ENCODE results near the gene PCDHA8. TPM values are rescaled to one million over a fixed set of nuclear protein-coding genes. Genes with fewer than 3 reads are reported as not detected.
A peak's percentile ranks its signal among the peaks of the same experiment; 100 is the strongest.

Gene PCDHA8
- total RNA-seq, 1 donor from 2014 or later, result 0.49 TPM

DNA sequence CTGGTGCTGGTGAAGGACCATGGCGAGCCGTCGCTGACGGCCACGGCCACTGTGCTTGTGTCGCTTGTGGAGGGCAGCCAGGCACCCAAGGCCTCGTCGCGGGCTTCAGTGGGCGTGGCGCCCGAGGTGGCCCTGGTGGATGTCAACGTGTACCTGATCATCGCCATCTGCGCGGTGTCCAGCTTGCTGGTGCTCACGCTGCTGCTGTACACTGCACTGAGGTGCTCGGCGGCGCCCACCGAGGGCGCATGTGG lies 16.9 kb downstream of the PCDHA8 start:
- no peaks in the 10 kb centered on the region for H3K9me3 ChIP-seq
- intact Hi-C loops (cut with DNase I), result no loop called here
- TF ChIP-seq, protein P1, sequence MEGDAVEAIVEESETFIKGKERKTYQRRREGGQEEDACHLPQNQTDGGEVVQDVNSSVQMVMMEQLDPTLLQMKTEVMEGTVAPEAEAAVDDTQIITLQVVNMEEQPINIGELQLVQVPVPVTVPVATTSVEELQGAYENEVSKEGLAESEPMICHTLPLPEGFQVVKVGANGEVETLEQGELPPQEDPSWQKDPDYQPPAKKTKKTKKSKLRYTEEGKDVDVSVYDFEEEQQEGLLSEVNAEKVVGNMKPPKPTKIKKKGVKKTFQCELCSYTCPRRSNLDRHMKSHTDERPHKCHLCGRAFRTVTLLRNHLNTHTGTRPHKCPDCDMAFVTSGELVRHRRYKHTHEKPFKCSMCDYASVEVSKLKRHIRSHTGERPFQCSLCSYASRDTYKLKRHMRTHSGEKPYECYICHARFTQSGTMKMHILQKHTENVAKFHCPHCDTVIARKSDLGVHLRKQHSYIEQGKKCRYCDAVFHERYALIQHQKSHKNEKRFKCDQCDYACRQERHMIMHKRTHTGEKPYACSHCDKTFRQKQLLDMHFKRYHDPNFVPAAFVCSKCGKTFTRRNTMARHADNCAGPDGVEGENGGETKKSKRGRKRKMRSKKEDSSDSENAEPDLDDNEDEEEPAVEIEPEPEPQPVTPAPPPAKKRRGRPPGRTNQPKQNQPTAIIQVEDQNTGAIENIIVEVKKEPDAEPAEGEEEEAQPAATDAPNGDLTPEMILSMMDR (IDR thresholded peaks at IDR 0.05), result no peak

DNA sequence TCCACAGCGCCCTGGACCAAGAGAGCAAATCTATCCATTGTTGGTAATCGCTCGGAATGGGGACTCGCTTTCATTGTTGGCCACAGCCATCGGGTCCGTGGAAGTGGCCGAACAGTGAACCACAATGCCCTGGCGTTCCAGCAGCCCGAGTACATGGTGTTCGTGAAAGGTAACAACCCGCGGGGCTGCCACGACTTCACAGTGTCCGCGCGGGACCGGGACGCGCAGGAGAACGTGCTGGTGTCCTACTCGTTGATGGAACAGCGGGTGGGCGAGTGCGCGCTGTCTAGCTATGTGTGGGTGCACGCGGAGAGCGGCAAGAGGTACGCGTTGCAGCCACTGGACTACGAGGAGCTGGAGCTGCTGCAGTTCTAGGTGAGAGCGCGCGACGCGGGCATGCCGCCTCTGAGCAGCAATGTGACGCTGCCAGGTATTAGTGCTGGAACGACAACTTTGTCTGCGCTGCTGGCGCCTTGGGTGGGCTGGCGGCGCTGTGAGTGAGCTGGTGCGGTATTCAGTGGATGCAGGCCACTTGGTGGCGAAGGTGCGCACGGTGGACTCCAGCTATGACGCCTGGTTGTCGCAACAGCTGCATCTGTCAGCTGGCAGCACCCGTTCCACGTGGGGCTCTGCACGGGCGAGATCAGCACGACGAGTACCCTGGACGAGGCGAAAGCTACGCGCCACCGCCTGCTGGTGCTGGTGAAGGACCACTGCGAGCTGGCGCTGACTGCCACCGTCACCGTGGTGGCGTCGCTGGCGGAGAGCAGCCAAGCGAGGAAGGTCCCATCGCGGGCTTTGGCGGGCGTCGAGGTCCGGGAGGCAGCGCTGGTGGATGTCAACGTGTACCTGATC lies 21.7 kb downstream of the PCDHA8 start:
- ATAC-seq (peak; percentile 19), DNase-seq (no peak)
- intact Hi-C loops (cut with DNase I), result no loop called here
- Histone ChIP-seq H3K4me1 (no peaks in the 10 kb centered on the region), H3K4me3 (no peak overlapping the region), H3K27me3 (peaks cover 15% of the 10 kb centered on the region), H3K36me3 (no peaks in the 10 kb centered on the region), H3K9me3 (no peaks in the 10 kb centered on the region), H3K27ac (no peak overlapping the region)
- TF ChIP-seq, protein P1 (IDR thresholded peaks at IDR 0.05), result no peak

More for the DNA sequence above, 16.9 kb downstream of the PCDHA8 start:
- Histone ChIP-seq H3K27ac (no peak overlapping the region), H3K4me3 (no peak overlapping the region), H3K27me3 (peaks cover 22% of the 10 kb centered on the region), H3K4me1 (no peaks in the 10 kb centered on the region), H3K36me3 (no peaks in the 10 kb centered on the region)
- ATAC-seq, result no peak
- no peak for DNase-seq

DNA sequence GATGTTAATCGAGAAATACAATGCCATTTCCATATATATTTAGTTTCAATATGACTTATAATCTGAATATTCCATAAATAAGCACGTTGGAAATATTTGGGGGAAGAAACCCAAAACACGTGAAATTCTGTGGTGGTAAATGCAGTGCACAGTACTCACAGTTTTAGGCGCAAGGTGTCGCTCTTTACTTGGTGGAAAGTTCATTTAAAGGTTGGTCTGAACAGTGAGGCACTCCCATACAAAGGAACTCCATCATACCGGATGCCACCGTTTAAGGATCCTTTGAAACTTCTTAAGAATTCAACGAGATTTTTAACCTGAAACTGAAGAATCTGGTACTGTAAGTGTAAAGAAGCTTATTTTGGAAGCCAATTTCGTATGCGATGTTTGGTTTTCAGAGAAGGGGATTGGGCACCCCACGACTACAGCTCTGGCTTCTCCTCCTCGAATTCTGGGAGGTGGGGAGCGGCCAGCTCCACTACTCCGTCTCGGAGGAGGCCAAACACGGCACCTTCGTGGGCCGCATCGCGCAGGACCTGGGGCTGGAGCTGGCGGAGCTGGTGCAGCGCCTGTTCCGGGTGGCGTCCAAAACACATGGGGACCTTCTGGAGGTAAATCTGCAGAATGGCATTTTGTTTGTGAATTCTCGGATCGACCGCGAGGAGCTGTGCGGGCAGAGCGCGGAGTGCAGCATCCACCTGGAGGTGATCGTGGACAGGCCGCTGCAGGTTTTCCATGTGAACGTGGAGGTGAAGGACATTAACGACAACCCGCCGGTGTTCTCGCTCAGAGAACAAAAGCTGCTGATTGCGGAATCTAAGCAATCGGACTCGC lies 28.0 kb downstream of the PCDHA8 start, which contains the start of gene PCDHA11:
Gene PCDHA11 (plus strand): TSS at position 237 of the 834 bp plus-strand sequence. CDS start 147 bp downstream, at position 384.
- no peak for DNase-seq
- Histone ChIP-seq H3K27me3 (no peaks in the 10 kb centered on the region), H3K4me1 (no peaks in the 10 kb centered on the region), H3K36me3 (no peaks in the 10 kb centered on the region), H3K9me3 (no peaks in the 10 kb centered on the region), H3K27ac (no peak within 1 kb of the TSS), H3K4me3 (peak within 1 kb of the TSS; percentile 27)
- intact Hi-C loops (cut with DNase I), result no loop called here
- ATAC-seq, result peak; percentile 68
- TF ChIP-seq, protein P1 (IDR thresholded peaks at IDR 0.05), result peak; percentile 36

DNA sequence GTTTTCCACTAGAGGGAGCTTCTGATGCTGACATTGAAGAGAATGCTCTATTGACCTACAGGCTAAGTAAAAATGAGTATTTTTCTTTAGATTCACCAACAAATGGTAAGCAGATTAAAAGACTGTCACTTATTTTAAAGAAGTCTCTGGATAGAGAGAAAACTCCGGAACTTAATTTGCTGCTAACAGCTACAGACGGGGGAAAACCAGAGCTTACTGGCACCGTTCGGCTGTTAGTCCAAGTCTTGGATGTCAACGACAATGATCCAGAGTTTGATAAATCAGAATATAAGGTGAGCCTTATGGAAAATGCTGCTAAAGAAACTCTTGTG lies 28.5 kb downstream of the PCDHA8 start:
- no peaks in the 10 kb centered on the region for H3K27me3 ChIP-seq
- H3K4me3 ChIP-seq, result no peak overlapping the region
- DNase-seq (no peak), ATAC-seq (no peak)
- no peaks in the 10 kb centered on the region for H3K4me1 ChIP-seq
- no peaks in the 10 kb centered on the region for H3K9me3 ChIP-seq
- intact Hi-C loops (cut with DNase I), result no loop called here
- H3K27ac ChIP-seq, result no peak overlapping the region
- TF ChIP-seq, protein P1 (IDR thresholded peaks at IDR 0.05), result no peak
- no peaks in the 10 kb centered on the region for H3K36me3 ChIP-seq

DNA sequence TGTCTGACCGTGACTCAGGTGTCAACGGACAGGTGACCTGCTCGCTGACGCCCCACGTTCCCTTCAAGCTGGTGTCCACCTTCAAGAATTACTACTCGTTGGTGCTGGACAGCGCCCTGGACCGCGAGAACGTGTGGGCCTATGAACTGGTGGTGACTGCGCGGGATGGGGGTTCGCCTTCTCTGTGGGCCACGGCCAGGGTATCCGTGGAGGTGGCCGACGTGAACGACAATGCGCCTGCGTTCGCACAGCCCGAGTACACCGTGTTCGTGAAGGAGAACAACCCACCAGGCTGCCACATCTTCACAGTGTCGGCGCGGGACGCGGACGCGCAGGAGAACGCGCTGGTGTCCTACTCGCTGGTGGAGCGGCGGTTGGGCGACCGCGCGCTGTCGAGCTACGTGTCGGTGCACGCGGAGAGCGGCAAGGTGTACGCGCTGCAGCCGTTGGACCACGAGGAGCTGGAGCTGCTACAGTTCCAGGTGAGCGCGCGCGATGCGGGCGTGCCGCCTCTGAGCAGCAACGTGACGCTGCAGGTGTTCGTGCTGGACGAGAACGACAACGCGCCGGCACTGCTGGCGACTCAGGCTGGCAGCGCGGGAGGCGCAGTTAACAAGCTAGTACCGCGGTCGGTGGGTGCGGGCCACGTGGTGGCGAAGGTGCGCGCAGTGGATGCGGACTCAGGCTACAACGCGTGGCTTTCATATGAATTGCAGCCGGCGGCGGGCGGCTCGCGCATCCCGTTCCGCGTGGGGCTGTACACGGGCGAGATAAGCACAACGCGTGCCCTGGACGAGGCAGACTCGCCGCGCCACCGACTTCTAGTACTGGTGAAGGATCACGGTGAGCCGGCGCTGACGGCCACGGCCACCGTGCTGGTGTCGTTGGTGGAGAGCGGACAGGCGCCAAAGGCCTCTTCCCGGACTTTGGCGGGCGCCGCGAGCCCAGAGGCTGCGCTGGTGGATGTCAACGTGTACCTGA lies 29.5 kb downstream of the PCDHA8 start:
- H3K4me3 ChIP-seq, result no peak overlapping the region
- no peak overlapping the region for H3K27ac ChIP-seq
- no peaks in the 10 kb centered on the region for H3K4me1 ChIP-seq
- DNase-seq (no peak), ATAC-seq (peak; percentile 17)
- H3K27me3 ChIP-seq, result peaks cover 4% of the 10 kb centered on the region
- H3K9me3 ChIP-seq, result no peaks in the 10 kb centered on the region
- intact Hi-C loops (cut with DNase I), result loop anchor here (10.0 kb wide), 1 partner anchor 174 kb away; no protein-coding TSS in a partner anchor
- no peaks in the 10 kb centered on the region for H3K36me3 ChIP-seq
- TF ChIP-seq, protein P1 (IDR thresholded peaks at IDR 0.05), result no peak
